GM21367 (cell line): ENCODE results near the gene RNF157.
"Not testable (repeated sequence)": the region's sequence is repeated elsewhere in the genome, so short reads cannot be mapped to it uniquely, and the experiment has no call there.

ENCODE experiments used
- ATAC-seq: cut with Tn5 transposase; IDR thresholded peaks from one replicate; pipeline ENCODE4 v1.9.1; 2021; ENCODE audit not compliant: unreplicated experiment

The RNF157 gene

DNA sequence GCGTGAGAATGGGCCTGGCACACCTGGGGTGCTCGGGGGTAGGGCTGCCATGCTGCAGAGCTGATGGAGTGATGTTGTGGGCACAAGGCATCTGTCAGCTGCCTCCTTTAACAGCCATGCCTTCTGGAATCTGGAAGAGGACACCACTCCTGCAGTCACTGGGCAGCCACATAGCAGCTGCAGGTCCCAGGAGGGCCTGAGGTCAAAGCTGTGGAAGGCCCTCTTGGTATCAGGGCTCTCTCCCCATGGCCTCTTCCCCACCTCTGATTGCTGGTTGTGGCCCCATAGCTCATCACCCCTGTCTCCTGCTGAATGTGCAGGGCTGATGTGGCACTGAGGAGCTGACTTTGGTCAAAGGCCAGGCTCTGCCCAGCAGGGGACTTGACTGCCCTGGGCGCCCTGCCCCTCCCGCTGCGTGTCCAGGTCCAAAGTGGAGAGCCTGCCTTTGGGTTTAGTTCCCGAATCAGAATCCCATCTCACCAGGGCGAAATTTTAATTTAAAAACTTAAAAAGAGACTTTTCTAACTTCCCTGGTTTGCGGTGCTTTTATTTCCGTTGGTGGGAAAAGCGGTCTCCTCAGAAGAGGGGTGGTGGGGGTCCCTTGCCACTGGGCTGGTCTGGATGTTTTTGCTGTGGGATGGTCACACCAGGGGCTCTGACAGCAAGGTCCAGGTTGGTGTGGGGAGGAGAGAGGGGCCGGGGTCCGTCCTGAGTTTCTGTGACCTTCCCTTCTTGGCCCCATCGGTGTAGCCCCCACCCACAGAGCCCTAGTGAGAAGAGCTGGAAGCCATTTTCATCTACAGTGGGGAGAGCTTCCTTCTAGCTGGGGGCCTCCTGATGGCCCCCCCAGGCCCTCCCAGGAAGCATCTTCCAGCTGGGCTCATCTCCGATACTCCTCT is 30.7 kb upstream of the RNF157 start:
- no peak for ATAC-seq

DNA sequence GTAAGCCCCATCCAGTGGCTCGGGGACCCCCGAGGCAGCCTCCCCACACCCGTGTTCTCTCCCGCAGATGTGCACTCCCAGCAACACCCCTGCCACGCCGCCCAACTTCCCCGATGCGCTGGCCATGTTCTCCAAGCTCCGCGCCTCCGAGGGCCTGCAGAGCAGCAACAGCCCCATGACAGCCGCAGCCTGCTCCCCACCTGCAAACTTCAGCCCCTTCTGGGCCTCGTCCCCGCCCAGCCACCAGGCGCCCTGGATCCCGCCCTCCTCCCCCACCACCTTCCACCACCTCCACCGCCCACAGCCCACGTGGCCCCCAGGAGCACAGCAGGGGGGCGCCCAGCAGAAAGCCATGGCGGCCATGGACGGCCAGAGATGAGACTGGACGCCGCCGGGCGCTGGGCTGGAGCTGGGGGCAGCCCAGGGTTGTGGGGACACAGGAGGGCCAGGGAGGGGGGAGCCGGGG is 29.9 kb upstream of the RNF157 start:
- no peak for ATAC-seq

DNA sequence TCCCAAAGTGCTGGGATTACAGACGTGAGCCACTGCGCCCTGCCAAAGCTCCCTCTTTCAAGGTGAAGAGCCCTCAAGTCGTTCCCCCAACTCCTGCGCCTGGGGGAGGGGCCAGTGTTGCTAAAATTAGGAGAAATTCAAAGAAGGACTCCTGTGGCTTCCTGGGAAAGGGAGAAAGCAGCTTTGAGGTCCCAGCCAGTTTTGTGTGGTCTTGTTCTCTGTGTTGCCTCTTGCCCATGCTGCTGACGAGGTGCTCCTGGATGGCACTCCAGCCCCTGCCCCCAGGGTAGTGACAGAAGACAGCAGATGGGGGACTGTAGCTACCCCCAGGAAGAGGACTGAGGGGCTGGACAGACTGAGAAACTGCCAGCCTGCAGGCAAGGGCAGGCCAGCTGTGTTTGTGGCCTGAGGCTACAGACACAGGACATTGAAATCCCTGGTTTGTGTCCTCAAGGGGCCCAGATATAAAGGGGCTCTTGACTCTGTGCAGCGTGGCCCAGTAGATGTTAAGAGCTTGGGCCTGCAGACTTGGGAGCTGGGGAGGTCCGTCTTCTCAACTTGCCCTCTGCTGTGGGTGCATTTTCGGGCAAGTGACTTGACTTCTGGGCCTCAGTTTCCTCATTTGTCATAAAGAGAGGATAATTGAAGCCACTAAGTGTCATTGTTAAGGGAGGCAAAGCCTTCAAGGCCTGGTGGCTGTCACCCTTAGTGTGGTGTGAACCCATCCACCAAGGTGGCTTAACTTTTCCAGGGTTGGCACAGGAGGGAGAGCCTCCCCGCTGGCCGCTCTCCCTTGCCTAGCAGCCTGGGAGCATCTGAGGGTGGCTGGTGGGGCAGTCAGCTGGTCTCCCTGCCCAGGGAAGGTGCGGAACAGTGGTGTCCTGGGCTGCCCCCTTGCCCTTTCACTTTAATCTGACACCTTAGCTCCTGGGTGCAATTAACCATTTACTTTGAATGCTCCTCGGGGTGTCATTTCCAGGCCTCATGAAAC is 29.0 kb upstream of the RNF157 start:
- no peak for ATAC-seq

DNA sequence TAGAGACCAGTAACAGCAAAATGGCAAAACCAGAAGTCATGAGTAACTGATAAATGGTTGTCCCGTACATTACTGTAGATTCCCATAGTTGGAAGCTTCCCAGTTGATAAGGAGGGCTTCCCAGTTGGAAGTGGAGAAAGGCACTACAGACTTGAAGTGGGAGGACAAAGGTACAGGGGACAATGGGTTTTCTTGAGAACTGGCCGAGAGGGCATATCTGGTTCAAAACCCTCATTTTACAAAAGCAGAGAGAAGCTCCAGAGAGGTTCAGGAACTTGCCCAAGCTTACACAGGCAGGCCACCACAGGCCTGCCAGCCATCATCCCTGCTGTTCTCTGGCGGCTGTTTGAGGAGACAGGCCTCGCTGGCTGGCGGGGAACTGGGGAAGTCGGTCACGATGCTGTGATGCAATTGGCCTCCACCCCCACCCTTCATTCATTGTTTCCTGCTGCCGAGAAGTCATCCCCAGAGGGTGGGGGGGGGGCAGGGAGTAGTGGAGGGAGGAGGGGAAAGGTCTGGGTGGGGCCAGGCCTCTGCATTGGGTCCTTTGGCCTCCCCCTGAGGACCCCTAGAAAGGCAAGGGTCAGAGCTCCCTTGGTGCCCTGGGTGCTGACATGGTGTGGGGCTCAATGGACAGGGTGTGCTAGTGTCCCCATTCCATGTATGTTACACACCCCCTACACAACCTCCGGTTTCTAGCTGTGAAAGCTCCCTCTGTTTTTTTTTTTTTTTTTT is 27.9 kb upstream of the RNF157 start:
- no peak for ATAC-seq

DNA sequence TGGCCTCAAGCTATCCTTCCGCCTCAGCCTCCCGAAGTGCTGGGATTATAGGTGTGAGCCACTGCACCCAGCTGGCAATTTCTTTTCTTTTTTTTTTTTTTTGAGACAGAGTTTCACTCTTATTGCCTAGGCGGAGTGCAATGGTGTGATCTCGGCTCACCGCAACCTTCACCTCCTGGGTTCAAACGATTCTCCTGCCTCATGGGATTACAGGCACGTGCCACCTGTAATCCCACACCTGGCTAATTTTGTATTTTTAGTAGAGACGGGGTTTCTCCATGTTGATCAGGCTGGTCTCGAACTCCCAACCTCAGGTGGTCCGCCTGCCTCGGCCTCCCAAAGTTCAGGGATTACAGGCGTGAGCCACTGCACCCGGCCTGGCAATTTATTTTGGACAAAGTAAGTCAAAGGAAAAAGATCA is 27.3 kb upstream of the RNF157 start:
- not testable (repeated sequence) for ATAC-seq

DNA sequence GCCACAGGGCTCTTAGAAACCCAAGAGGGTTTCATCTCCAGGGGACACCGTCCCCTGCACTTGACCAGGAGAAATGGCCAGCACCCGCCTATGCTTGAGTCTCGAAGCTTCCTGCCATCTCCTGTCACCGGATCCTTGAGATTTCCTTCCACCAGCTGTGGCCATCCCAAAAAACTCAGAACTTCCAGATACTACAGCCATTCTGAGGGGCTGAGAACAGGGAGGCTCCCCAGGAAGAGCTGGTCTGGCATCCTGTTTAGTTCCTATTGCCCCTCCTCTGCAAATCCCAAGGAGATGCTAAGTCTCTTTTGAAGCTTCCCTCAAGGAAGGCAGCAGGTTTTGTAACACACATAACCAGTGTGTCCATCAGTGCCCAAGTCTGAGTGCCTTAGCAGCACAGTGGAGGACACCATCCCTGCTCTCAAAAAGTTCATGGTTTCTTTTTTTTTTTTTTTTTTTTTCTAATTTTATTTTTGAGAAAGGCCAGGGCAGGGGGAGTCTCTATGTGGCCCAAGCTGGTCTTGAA is 26.8 kb upstream of the RNF157 start:
- ATAC-seq = no peak

DNA sequence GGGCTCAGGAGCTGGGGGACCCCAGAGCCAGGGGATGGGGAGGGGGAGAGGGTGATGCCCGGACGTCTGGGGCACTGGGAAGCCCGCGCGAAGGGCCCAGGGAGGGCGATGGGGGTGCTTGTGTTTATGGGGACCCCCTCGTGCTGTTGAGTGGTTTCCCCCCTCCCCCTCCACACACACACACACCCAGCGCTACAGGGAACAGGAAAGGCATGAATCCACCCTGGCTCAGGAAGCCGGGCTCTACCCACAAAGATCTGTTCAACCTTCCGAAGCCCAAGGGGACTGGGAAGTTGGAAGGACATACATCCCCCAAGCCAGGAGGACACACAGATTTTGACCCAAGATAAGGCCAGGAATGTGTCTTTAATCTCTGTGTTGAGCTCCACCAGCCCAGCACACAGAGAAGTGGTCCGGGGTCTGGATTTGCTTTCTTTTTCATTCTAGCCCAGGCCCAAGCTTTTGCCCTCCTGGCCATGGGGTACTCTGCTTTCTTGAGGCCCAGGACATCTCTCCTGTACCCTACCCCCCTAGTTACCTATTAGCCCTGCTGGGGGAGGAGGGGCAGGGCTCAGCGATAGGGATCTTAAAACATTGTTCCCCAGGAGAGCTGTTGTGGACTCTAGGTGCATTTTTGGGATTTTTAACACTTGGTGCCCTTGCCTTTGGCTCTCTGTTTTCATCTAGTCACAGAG is 26.1 kb upstream of the RNF157 start:
- no peak for ATAC-seq

DNA sequence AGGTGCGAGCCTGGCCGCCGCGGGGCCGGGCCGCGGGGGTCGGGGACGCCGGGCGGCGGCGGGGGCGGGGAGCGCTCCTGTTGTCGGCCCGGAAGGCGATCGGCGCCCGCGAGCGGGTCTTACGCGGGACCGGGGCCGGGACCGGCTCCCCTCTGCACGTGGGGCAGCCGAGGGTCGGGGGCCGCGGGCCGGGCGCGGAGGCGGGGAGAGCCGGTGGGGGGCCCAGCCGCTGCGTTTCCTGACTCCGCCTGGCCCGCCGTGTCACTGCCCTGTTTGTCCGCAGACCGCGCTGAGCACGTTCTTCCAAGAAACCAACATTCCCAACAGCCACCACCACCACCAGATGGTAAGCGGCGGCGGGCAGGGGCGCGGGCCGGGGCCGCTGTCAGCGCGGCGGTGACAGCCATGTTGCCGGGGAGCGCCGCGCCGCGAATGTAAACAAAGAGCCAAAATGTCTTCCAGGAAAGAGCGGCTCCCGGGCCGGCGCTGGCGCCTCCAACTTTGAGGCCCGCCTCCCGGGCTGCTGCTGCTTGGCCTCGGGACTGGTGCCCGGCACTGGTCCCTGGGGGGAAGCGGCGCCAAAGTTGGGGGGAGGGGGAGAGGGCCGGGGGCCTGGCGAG is 25.4 kb upstream of the RNF157 start:
- ATAC-seq = no peak

DNA sequence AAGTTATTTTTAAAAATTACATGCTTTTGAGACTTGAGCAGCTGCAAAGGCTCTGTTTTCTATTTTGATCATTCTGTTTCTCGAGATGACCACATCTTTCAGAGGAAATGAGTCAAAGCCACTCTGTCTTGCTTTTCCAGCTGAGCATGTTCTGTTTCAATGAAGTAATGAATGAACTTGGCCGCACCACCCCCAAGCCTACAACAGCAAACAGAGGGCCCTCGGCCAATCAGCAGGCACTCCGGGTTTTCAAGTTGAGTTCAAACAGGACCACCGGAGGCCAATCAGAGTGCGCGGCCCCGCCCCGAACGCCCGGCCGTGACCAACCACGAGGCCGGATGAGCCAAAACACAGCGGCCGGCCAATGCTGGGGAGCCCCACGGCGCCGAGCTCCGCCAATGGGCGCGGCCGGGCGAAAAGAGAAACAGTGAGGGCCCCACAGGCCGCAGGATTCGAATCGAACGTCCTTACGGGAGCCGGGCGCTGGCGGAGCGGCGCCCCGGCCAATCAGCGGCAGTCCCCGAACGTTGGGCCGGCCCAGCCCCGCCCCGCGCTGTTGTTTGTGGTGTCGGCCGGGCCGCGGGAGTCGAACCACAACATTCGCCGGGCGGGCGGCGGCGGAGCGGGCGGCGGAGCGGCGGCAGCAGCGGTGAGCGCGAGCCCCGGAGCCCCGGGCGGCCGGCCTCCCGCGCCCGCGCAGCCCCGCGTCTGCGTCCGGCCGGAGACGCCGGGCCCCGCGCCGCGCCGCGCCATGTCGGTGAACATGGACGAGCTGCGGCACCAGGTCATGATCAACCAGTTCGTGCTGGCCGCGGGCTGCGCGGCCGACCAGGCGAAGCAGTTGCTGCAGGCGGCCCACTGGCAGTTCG is 24.7 kb upstream of the RNF157 start, which contains the start of gene UBALD2:
Gene UBALD2, plus strand, starts transcription at position 594 of the 869 bp plus-strand sequence. Its CDS starts 158 bp downstream, at position 752.
- peak; percentile 63 for ATAC-seq

DNA sequence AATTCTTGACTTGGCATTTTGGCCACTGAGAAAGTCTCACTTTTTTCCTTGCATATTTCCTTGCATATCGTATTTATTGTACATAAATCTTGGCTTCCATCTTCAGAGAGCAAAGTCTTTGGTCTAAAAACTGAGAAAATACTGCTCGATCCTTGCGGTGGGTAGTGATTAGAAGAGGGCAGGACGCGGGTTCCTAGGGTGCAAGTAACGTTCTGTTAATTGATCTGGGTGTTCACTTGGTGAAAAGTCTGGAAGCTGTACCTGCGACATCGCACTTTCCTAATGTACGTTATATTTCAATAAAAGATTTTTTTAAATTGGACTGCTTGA is 24.1 kb upstream of the RNF157 start:
- ATAC-seq = no peak

DNA sequence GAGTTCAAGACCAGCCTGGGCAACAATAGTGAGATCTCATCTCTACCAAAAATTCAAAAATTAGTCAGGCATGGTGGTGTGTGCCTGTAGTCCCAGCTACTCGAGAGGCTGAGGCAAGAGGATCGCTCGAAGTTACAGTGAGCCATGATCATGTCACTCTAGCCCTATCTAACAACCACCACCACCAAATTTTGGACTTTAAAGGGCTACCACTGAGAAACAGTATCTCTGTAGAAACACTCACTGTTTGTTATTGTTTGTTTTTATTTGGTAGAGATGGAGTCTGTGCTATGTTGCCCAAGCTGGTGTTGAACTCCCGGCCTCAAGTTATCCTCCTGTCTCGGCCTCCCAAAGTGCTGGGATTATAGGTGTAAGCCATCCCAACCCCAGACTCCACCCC is 23.6 kb upstream of the RNF157 start:
- ATAC-seq = no peak

DNA sequence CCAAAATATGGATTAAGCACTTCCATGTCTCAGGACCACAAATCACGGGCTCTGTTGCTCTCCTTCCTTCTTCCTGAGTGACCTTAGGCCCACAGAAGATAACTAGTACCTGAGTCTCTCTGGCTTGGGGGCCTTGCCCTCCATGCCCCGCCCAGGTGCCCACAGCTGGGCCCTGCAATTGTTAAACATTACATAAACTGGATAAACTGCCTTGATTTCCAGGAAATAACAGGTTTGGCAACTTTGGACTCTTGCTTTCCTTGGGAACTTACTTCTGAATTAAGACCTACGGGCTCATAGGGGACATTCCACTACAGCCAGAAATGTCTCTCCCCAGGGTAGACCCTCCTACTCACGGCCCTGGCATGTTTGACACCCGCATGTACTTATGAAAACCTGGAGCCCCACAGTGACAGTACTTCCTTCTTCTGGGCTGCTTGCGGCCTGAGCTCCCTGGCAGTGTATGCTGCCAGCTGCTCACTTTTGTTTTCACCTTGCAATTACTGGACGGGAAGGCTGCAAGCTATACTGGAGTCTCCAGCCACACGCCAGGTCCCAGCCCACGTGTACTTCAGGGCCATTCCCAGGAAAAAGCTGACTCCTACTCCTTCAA is 22.5 kb upstream of the RNF157 start:
- no peak for ATAC-seq

DNA sequence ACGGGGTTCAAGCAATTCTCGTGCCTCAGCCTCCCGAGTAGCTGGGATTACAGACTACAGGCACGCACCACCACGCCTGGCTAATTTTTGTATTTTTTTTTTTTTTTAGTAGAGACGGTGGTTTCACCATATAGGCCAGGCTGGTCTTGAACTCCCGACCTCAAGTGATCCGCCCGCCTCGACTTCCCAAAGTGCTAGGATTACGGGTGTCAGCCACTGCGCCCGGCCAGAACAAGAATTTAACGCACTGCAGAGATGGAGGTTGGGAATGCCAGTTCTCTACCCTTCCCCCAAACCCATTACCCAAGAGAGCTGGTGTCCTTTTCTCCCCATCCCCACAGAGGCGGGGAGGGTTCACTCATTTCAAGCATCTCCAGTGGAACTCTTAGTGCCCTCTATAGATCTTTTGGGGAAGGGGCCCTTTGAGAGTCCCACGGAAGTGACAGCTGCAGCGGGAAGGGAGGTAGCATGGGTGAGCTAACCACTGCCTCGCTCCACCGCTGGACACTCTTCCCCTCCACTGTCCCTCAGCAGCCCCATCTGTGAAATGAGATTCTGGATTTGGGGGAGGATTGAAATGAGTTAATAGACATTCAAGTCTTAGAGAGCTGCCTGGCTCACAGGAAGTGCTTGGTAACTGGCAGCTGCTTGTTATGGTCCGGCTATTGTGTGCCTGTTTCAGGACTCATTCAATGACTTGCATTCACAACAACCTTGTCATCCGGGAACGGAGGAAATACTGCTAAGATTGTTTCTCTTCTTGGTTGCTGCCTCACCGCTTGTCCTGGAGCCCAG is 21.3 kb upstream of the RNF157 start:
- ATAC-seq = no peak

DNA sequence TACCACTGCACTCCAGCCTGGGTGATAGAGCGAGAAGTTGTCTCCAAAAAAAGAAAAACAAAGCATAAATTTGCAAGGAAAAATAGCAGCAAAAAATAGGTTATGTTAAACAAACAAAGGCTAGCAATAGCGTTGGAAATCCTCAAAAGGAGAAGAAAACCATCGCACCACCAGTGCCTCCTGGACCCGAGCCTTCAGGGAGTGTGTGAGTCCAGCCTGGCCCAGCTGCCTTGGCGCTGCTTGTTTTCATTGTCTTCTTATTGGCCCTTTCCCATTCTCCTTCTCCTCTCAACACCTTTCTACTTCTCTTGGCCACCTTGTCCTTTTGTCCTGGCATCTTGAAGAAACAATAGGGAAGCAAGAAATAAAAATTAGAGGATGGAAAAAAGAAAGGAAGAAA is 20.4 kb upstream of the RNF157 start:
- no peak for ATAC-seq

DNA sequence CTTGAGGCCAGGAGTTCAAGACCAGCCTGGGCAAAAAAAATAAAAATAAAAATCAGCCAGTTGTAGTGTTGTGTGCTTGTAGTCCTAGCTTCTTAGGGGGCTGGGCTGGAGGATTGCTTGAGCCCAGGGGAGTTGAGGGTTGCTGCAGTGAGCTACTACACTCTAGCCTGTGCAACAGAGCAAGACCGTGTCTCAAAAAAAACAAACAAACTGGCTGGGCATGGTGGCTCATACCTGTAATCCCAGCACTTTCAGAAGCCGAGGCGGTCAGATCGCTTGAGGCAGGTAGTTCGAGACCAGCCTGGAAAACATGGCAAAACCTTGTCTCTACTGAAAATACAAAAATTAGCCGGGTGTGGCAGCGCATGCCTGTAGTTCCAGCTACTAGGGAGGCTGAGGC is 19.9 kb upstream of the RNF157 start:
- no peak for ATAC-seq

DNA sequence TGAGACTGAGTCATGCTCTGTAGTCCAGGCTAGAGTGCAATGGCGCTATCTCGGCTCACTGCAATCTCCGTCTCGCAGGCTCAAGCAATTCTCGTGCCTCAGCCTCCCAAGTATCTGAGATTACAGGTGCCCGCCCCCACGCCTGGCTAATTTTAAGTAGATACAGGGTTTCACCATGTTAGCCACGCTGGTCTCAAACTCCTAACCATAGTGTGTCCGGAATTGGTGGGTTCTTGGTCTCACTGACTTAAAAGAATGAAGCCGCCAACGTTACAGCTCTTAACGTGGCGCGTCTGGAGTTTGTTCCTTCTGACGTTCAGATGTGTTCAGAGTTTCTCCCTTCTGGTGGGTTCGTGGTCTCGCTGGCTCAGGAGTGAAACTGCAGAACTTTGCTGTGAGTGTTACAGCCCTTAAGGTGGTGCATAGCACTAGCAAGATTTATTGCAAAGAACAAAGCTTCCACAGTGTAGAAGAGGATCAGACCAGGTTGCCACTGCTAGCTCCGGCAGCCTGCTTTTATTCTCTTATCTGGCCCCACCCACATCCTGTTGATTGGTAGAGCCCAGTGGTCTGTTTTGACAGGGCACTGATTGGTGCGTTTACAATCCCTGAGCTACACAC is 16.2 kb upstream of the RNF157 start:
- not testable (repeated sequence) for ATAC-seq

DNA sequence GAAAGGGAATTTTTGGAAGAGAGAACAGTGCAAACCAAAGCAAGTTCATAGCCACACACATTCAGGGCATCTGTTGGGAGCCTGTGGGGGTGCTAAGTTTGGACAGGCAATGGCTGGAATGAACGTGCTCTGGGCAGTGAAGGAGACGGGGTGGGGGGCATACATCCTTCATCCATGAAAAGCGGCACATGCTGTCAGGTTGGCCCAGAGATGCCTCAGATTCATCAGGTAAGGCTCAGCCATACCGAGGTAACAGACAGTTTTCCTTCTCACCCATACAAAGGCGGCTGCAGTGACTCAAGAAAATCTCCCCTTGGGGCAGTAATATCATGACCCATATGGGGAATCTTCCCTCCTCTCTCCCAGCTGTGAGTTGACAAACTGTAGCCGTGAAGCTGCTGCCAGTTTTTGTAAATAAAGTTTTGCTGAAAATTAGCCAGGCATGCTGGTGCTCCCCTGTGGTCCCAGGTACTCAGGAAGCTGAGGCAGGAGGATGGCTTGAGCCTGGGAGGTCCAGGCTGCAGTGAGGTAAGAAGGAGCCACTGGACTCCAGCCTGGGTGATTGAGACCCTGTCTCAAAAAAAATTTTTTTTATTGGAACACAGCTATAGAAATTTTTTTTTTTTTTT is 15.6 kb upstream of the RNF157 start:
- ATAC-seq = no peak
